ENCODE data around the gene SMIM32.

SMIM32 gene

GRCh38 chr5:136190091-136190720 is 2.8 kb downstream of the SMIM32 start:
- no peak for DNase-seq (ENCODE audit: low read depth in 1 of 2, low spot score in 1 of 2)

- DNase-seq (ENCODE audit: low read depth in 1 of 2, low spot score in 1 of 2), result no peak
Observed at GRCh38 chr5:136188859-136189258, 4.1 kb downstream of the SMIM32 start.

- no peak for DNase-seq (ENCODE audit: low read depth in 1 of 2, low spot score in 1 of 2)
Observed at GRCh38 chr5:136186796-136187195, 6.2 kb downstream of the SMIM32 start.

- DNase-seq (ENCODE audit: low read depth in 1 of 2, low spot score in 1 of 2), result no peak
Observed at GRCh38 chr5:136185974-136186665, 6.8 kb downstream of the SMIM32 start.

- DNase-seq (ENCODE audit: low read depth in 1 of 2, low spot score in 1 of 2), result no peak
Observed at GRCh38 chr5:136182618-136183017, 10.3 kb downstream of the SMIM32 start.

GRCh38 chr5:136174021-136174659 is 18.8 kb downstream of the SMIM32 start:
- DNase-seq (ENCODE audit: low read depth in 1 of 2, low spot score in 1 of 2), result no peak

GRCh38 chr5:136169218-136169617 is 23.7 kb downstream of the SMIM32 start:
- no peak for DNase-seq (ENCODE audit: low read depth in 1 of 2, low spot score in 1 of 2)

- DNase-seq (ENCODE audit: low read depth in 1 of 2, low spot score in 1 of 2), result no peak
Observed at GRCh38 chr5:136166909-136167308, 26.1 kb downstream of the SMIM32 start.

- DNase-seq (ENCODE audit: low read depth in 1 of 2, low spot score in 1 of 2), result no peak
Observed at GRCh38 chr5:136164226-136164625, 28.7 kb downstream of the SMIM32 start.

GRCh38 chr5:136162008-136162407 is 31.0 kb downstream of the SMIM32 start:
- no peak for DNase-seq (ENCODE audit: low read depth in 1 of 2, low spot score in 1 of 2)

- DNase-seq (ENCODE audit: low read depth in 1 of 2, low spot score in 1 of 2), result no peak
Observed at GRCh38 chr5:136159457-136159856, 33.5 kb downstream of the SMIM32 start.

GRCh38 chr5:136157514-136157913 is 35.4 kb downstream of the SMIM32 start:
- DNase-seq (ENCODE audit: low read depth in 1 of 2, low spot score in 1 of 2), result no peak

- DNase-seq (ENCODE audit: low read depth in 1 of 2, low spot score in 1 of 2), result no peak
Observed at GRCh38 chr5:136155761-136156160, 37.2 kb downstream of the SMIM32 start.

GRCh38 chr5:136155078-136155477 is 37.9 kb downstream of the SMIM32 start:
- DNase-seq (ENCODE audit: low read depth in 1 of 2, low spot score in 1 of 2), result no peak

GRCh38 chr5:136153581-136154236 is 39.3 kb downstream of the SMIM32 start:
- no peak for DNase-seq (ENCODE audit: low read depth in 1 of 2, low spot score in 1 of 2)

- no peak for DNase-seq (ENCODE audit: low read depth in 1 of 2, low spot score in 1 of 2)
Observed at GRCh38 chr5:136149891-136150290, 43.1 kb downstream of the SMIM32 start.

- DNase-seq (ENCODE audit: low read depth in 1 of 2, low spot score in 1 of 2), result no peak
Observed at GRCh38 chr5:136147632-136148031, 45.3 kb downstream of the SMIM32 start.

- no peak for DNase-seq (ENCODE audit: low read depth in 1 of 2, low spot score in 1 of 2)
Observed at GRCh38 chr5:136146201-136146600, 46.8 kb downstream of the SMIM32 start.

GRCh38 chr5:136145030-136145429 is 47.9 kb downstream of the SMIM32 start:
- no peak for DNase-seq (ENCODE audit: low read depth in 1 of 2, low spot score in 1 of 2)

- DNase-seq (ENCODE audit: low read depth in 1 of 2, low spot score in 1 of 2), result no peak
Observed at GRCh38 chr5:136143763-136144162, 49.2 kb downstream of the SMIM32 start.

GRCh38 chr5:136143312-136143711 is 49.6 kb downstream of the SMIM32 start:
- no peak for DNase-seq (ENCODE audit: low read depth in 1 of 2, low spot score in 1 of 2)

- DNase-seq (ENCODE audit: low read depth in 1 of 2, low spot score in 1 of 2), result no peak
Observed at GRCh38 chr5:136141561-136141960, 51.4 kb downstream of the SMIM32 start.

All from stimulated activated CD4-positive, alpha-beta T cell treated with anti-CD3 and anti-CD28 coated beads, Interleukin-15, amount 100 ng/mL, for 1 hour (primary cell).